Heart right ventricle (tissue), 16 donors: Measurements from ENCODE around the gene DIP2C. TPM values are rescaled to one million over a fixed set of nuclear protein-coding genes. Genes with fewer than 3 reads are reported as not detected.
A peak's percentile ranks its signal among the peaks of the same experiment; 100 is the strongest.

ENCODE experiments used
- ATAC-seq, 8 donors: fragments of 200-7000 bp; cut with Tn5 transposase; one replicate each; pipeline ENCODE4 v1.9.1; 2020; ENCODE audit warnings: mild to moderate bottlenecking in 8 of 8, moderate library complexity in 8 of 8, moderate number of reproducible peaks in 1 of 8
- DNase-seq, 2 donors: peaks; one replicate each; pipeline ENCODE4 v3.0.0-alpha.2; 2020
- H3K27ac ChIP-seq, 10 donors: fragments of 200-600 bp; sonication (generic) in 2 of 10; one replicate each; pipeline versions ENCODE4 v1.5.0 to v1.8.0; 2020 to 2022; ENCODE audit warnings: mild to moderate bottlenecking in 3 of 10
- H3K27me3 ChIP-seq, 7 donors: fragments of 200-600 bp; one replicate each; pipeline ENCODE4 v1.8.0; 2021 to 2022; ENCODE audit warnings: mild to moderate bottlenecking in 2 of 7
- H3K36me3 ChIP-seq, 9 donors: fragments of 200-600 bp; sonication (generic) in 1 of 9; one replicate each; pipeline versions ENCODE4 v1.5.0 to v1.8.0; 2020 to 2022; ENCODE audit warnings: mild to moderate bottlenecking in 2 of 9
- H3K4me1 ChIP-seq, 9 donors: fragments of 200-600 bp; sonication (generic) in 1 of 9; one replicate each; pipeline versions ENCODE4 v1.5.0 to v1.8.0; 2020 to 2022; ENCODE audit warnings: mild to moderate bottlenecking in 4 of 9
- H3K4me3 ChIP-seq, 10 donors: fragments of 200-600 bp; sonication (generic) in 2 of 10; one replicate each; pipeline versions ENCODE4 v1.5.0 to v1.8.0; 2020 to 2022; ENCODE audit warnings: mild to moderate bottlenecking in 7 of 10, moderate library complexity in 2 of 10
- H3K9me3 ChIP-seq, 11 donors: fragments of 200-600 bp in 10 of 11; sonication (generic) in 2 of 11; one replicate each; pipeline versions ENCODE4 v1.5.0 to v1.8.0; 2013 to 2022; ENCODE audit warnings: mild to moderate bottlenecking in 2 of 11, control low read depth in 1 of 11, moderate library complexity in 1 of 11
- CTCF ChIP-seq, 9 donors: fragments of 200-600 bp; sonication (generic) in 2 of 9; IDR thresholded peaks; one replicate each; pipeline versions ENCODE4 v1.5.0 to v1.8.0; 2021 to 2022; ENCODE audit warnings: antibody characterized with exemption in 9 of 9, mild to moderate bottlenecking in 5 of 9, moderate library complexity in 1 of 9
- WGBS, 2 donors: extraction: QIAGEN DNeasy Blood & Tissue Kit; methylation state at CpG; one replicate each; pipeline ENCODE4 v1.1.7; 2013; ENCODE audit warnings: inconsistent platforms in 1 of 2; 5-methylcytosine and 5-hydroxymethylcytosine counted together
- intact Hi-C, 10 donors: fragments of 100-400 bp; cut with DNase I; formaldehyde crosslinking; loops; one replicate each; pipeline versions ENCODE4 v1.11.1 to v1.14.2; 2022
- polyA plus RNA-seq, 2 donors: library from polyadenylated mRNA; stranded (reverse); fragments of 200-250 nt; gene quantifications; one replicate each; pipeline ENCODE4 v1.2.3, GENCODE V29; 2013
- total RNA-seq, 10 donors: library from RNA; stranded (reverse); fragmentation: NEBNext Ultra II Directional in 3 of 10; extraction: Animal tissue kit (Norgen Biotek cat#: 25700) in 3 of 10; gene quantifications; one replicate each; pipeline versions ENCODE4 v1.2.1 to v1.2.4, GENCODE V29; 2021 to 2023
- donor health status: Arrhythmogenic right ventricular cardiomyopathy.
- donor health status: ischemic (EF 13 %, LVEDD 7.1; RV severe dilation, severe dysfunction).
- donor health status: healthy with polysubstance abuse.
- donor health status: DM: no; HTN: yes; CAD: no.
- donor health status: DM: no; HTN: no; CAD: no.
- donor health status: ischemic (EF 25% LVEDD 6.9; RV normal size, moderate dysfunction).
- donor health status: ischemic (EF 25% LVEDD 5.7; RV mildly dilated, moderate dysfunction).
- donor health status: healthy.
- donor health status: DM: yes; HTN: yes; CAD: no.
- donor health status: Ischemic cardiomyopathy.
- donor health status: ischemic (EF 35%, LVEDD 5.7; RV mildly dilated, moderate dysfunction).
- donor health status: nonischemic (EF 11% LVEDD 7.7; RV severe dilation, severe dysfunction).
- donor health status: DM: yes; HTN: yes; CAD: no.
- donor health status: PGD.
- donor health status: ischemic (EF 29% LVEDD 5.4; RV normal size, mild dysfunction).
- donor health status: nonischemic (EF 23%, LVEDD 6.1; RV moderate dilation, normal function).

Gene DIP2C
- total and polyA plus RNA-seq, 12 donors: 7.1 to 48.2 (median 33.7) TPM

DNA sequence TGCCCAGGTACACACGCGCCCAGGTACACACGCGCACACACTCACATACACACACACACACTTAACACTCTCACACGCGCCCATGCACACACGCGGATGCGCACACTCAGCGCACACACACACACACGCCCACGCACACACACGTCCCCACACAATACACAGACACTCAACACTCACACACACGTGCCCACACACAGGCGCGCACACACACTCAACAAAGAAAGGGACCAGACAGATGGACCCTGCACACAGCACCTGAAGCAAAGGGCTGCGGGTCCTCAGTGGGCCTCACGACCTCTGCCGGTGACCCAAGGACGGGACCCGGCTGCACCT lies 296.8 kb downstream of the DIP2C start:
- H3K27ac ChIP-seq: no peak overlapping the region
- no peak overlapping the region for H3K4me3 ChIP-seq
- intact Hi-C loops: no loop called here
- peaks cover 0 to 32% (median 16%) of the 10 kb centered on the region in 9 donors for H3K36me3 ChIP-seq
- DNase-seq (no peak), ATAC-seq (no peak)
- peaks cover 0 to 40% (median 25%) of the 10 kb centered on the region in 9 donors for H3K4me1 ChIP-seq
- no peak for TF ChIP-seq CTCF (IDR thresholded peaks at IDR 0.05)
- no peaks in the 10 kb centered on the region for H3K9me3 ChIP-seq
- WGBS, 2 donors: 94 to 95% methylated on average over 21 of the region's 21 CpGs
- no peaks in the 10 kb centered on the region for H3K27me3 ChIP-seq

GRCh38 chr10:391847-392704 lies 297.4 kb downstream of the DIP2C start:
- H3K9me3 ChIP-seq: no peaks in the 10 kb centered on the region
- H3K27me3 ChIP-seq: no peaks in the 10 kb centered on the region
- H3K36me3 ChIP-seq: peaks cover 0 to 37% (median 16%) of the 10 kb centered on the region in 9 donors
- peaks cover 0 to 36% (median 23%) of the 10 kb centered on the region in 9 donors for H3K4me1 ChIP-seq
- DNase-seq: no peak
- WGBS, 2 donors: 83 to 90% methylated on average over 27 of the region's 27 CpGs
- peak in 2 of 8 donors; percentile 15 to 24 for ATAC-seq
- intact Hi-C loops: no loop called here
- TF ChIP-seq CTCF (IDR thresholded peaks at IDR 0.05): no peak
- no peak overlapping the region for H3K27ac ChIP-seq
- H3K4me3 ChIP-seq: no peak overlapping the region

DNA sequence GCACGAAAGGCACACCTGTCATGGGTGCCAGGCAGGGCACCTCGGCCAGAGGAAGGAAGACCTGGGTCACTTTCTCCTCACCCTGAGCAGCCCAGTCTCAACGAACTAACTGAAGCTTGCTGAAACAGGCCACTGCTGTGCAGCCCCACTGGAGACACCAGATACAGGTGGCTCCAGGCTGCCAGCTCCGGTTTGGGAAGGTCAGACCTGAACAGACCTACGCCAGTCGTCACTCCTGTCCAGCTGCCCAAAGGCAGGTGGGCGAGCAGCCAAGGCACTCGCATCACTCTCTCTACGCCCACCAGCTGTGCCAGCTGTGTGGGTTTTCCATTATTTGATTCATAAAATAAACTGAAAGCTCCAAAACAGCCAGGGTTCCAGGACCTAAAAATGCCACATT lies 298.2 kb downstream of the DIP2C start:
- DNase-seq (no peak), ATAC-seq (peak in 2 of 8 donors; percentile 27 to 29)
- no peak for TF ChIP-seq CTCF (IDR thresholded peaks at IDR 0.05)
- 56 to 65% methylated on average over 9 of the region's 9 CpGs for WGBS, 2 donors
- Histone ChIP-seq H3K36me3 (peaks cover 0 to 45% (median 16%) of the 10 kb centered on the region in 9 donors), H3K9me3 (no peaks in the 10 kb centered on the region), H3K27me3 (no peaks in the 10 kb centered on the region), H3K27ac (no peak overlapping the region), H3K4me3 (no peak overlapping the region), H3K4me1 (peaks cover 0 to 28% (median 16%) of the 10 kb centered on the region in 9 donors)
- intact Hi-C loops: no loop called here

- Histone ChIP-seq H3K27ac (no peak overlapping the region), H3K27me3 (no peaks in the 10 kb centered on the region), H3K36me3 (peaks cover 0 to 52% (median 16%) of the 10 kb centered on the region in 9 donors), H3K4me1 (peaks cover 0 to 21% (median 9%) of the 10 kb centered on the region in 9 donors), H3K9me3 (no peaks in the 10 kb centered on the region), H3K4me3 (no peak overlapping the region)
- TF ChIP-seq CTCF (IDR thresholded peaks at IDR 0.05): no peak
- DNase-seq (no peak), ATAC-seq (no peak)
- 95% methylated on average over 32 of the region's 32 CpGs for WGBS, 2 donors
- intact Hi-C loops: no loop called here
These were observed 298.9 kb downstream of the DIP2C start for GRCh38 chr10:390449-391100.
